Panc1 (cell line): ENCODE results near the gene GLIS1. TPM values are rescaled to one million over a fixed set of nuclear protein-coding genes. Genes with fewer than 3 reads are reported as not detected.

ENCODE experiments used
- ATAC-seq: fragments of 200-7000 bp; cut with Tn5 transposase; 2 replicates; pipeline ENCODE4 v1.9.1; 2020; ENCODE audit warnings: mild to moderate bottlenecking, moderate library complexity
- BruUV-seq: library from RNA; stranded (reverse); fragments of 400-500 nt; replicated peaks from 2 replicates; lab custom pipeline; 2021; lab: Mats Ljungman, UMichigan
- CTCF ChIA-PET: fragments of 300-600 bp; sonication (Branson Sonifier 250); formaldehyde crosslinking; loops from one replicate; lab custom pipeline; 2022; ENCODE audit warnings: antibody characterized with exemption; lab: Charles Lee
- POLR2A ChIA-PET: fragments of 300-600 bp; sonication (Branson Sonifier 250); formaldehyde crosslinking; loops from one replicate; lab custom pipeline; 2022; ENCODE audit warnings: antibody characterized with exemption; lab: Charles Lee
- DNase-seq: peaks from one replicate; pipeline ENCODE4 v3.0.0-alpha.2; 2010; ENCODE audit warnings: low read depth, low spot score
- H3K27ac ChIP-seq: 2 replicates; pipeline ENCODE4 v1.5.1; 2011; ENCODE audit warnings: mild to moderate bottlenecking, low read length, inconsistent platforms
- H3K27me3 ChIP-seq: fragments of 200-500 bp; sonication (Bioruptor generic); 2 replicates; pipeline ENCODE4 v1.6.0; 2014; ENCODE audit warnings: low read length, inconsistent platforms; ENCODE audit not compliant: control insufficient read depth, insufficient read depth
- H3K36me3 ChIP-seq: fragments of 200-500 bp; sonication (Bioruptor generic); 2 replicates; pipeline ENCODE4 v1.5.1; 2014; ENCODE audit warnings: inconsistent platforms, mild to moderate bottlenecking, low read length, moderate library complexity; ENCODE audit not compliant: control insufficient read depth, insufficient read depth
- H3K4me1 ChIP-seq: 2 replicates; pipeline ENCODE4 v1.5.1; 2011; ENCODE audit warnings: inconsistent platforms, mild to moderate bottlenecking, low read length, moderate library complexity; ENCODE audit not compliant: control insufficient read depth, insufficient read depth
- H3K4me3 ChIP-seq, 2 experiments: 2 replicates each; pipeline ENCODE4 v1.5.1; 2011 to 2012; ENCODE audit warnings: low read depth in 2 of 2, low read length in 2 of 2, mild to moderate bottlenecking in 2 of 2, inconsistent platforms in 1 of 2, moderate library complexity in 1 of 2
- H3K9me3 ChIP-seq: fragments of 200-500 bp; sonication (Bioruptor generic); 2 replicates; pipeline ENCODE4 v1.5.1; 2014; ENCODE audit warnings: low read depth, mild to moderate bottlenecking, inconsistent platforms, low read length, moderate library complexity; ENCODE audit not compliant: control insufficient read depth, insufficient read depth
- POLR2AphosphoS5 ChIP-seq: IDR thresholded peaks from 2 replicates; pipeline ENCODE4 v1.6.1; 2012; ENCODE audit warnings: mild to moderate bottlenecking, low read depth, low read length, moderate library complexity
- REST ChIP-seq, 2 experiments: IDR thresholded peaks; 2 replicates each; pipeline ENCODE4 v1.6.1; 2011 to 2012; ENCODE audit warnings: low read depth in 2 of 2, control low read depth in 1 of 2, low read length in 1 of 2, mild to moderate bottlenecking in 1 of 2, moderate library complexity in 1 of 2; ENCODE audit not compliant: insufficient read depth in 1 of 2
- SIN3A ChIP-seq: IDR thresholded peaks from 2 replicates; pipeline ENCODE4 v1.6.1; 2012; ENCODE audit warnings: low read depth, mild to moderate bottlenecking, low read length, moderate library complexity, borderline replicate concordance; ENCODE audit not compliant: insufficient read depth
- TCF7L2 ChIP-seq: IDR thresholded peaks from 2 replicates; pipeline ENCODE4 v1.6.1; 2011; ENCODE audit warnings: mild to moderate bottlenecking, low read depth, low read length, inconsistent platforms
- in situ Hi-C: cut with HindIII; loops from 2 replicates; pipeline ENCODE4 v1.10.0; 2016; ENCODE audit warnings: low sequenced_read_pairs, low pct_unique_long_range_greater_than_20kb
- intact Hi-C: fragments of 100-400 bp; cut with micrococcal nuclease; formaldehyde crosslinking; loops from one replicate; pipeline ENCODE4 v1.10.0; 2022; ENCODE audit not compliant: unreplicated experiment
- total RNA-seq: library from RNA; stranded (reverse); gene quantifications from one replicate; pipeline ENCODE4 v1.2.1, GENCODE V29; 2021; ENCODE audit not compliant: unreplicated experiment
- TF ChIP-seq, protein P1 (sequence below): fragments of 450-650 bp; IDR thresholded peaks from 2 replicates; pipeline ENCODE4 v1.5.1; 2017; ENCODE audit warnings: mild to moderate bottlenecking

Gene GLIS1
- total RNA-seq, 1 experiment from 2014 or later, result 0.28 TPM

DNA sequence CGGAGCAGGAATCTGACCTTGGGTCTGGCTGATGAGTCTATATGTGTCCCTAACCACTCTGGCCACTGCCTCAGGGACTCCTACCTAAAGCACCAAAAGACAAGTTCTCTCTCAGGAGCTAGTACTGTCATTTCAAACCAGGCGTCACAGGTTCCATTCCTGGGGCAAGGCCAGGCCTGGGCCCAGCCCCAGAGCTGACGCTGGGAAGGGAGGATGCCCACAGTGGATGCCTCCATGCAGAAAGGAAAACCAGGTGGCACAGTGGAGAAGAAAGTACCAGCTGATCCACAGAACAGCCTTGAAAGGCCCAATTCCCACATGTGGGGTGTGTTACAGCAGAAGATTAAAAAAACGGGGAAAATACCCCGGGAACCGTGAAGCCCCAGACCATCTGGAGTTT is 202.4 kb downstream of the GLIS1 start:
- H3K36me3 ChIP-seq, result no peaks in the 10 kb centered on the region
- ChIA-PET CTCF (no interaction called here), POLR2A (no interaction called here)
- no peaks in the 10 kb centered on the region for H3K4me1 ChIP-seq
- intact Hi-C loops (no loop called here), in situ Hi-C loops (no loop called here)
- no peaks in the 10 kb centered on the region for H3K9me3 ChIP-seq
- TF ChIP-seq TCF7L2 (no peak), SIN3A (no peak), POLR2AphosphoS5 (no peak), REST (IDR thresholded peaks at IDR 0.05; ENCODE audit: insufficient read depth in 1 of 2, low read depth in 2 of 2, low read length in 1 of 2) (no peak)
- TF ChIP-seq, protein P1, sequence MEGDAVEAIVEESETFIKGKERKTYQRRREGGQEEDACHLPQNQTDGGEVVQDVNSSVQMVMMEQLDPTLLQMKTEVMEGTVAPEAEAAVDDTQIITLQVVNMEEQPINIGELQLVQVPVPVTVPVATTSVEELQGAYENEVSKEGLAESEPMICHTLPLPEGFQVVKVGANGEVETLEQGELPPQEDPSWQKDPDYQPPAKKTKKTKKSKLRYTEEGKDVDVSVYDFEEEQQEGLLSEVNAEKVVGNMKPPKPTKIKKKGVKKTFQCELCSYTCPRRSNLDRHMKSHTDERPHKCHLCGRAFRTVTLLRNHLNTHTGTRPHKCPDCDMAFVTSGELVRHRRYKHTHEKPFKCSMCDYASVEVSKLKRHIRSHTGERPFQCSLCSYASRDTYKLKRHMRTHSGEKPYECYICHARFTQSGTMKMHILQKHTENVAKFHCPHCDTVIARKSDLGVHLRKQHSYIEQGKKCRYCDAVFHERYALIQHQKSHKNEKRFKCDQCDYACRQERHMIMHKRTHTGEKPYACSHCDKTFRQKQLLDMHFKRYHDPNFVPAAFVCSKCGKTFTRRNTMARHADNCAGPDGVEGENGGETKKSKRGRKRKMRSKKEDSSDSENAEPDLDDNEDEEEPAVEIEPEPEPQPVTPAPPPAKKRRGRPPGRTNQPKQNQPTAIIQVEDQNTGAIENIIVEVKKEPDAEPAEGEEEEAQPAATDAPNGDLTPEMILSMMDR, result no peak
- no peak overlapping the region for H3K27ac ChIP-seq
- no peak for DNase-seq
- H3K4me3 ChIP-seq, result no peak overlapping the region
- no peak for ATAC-seq
- BruUV-seq, result no TSS peak
- no peaks in the 10 kb centered on the region for H3K27me3 ChIP-seq

DNA sequence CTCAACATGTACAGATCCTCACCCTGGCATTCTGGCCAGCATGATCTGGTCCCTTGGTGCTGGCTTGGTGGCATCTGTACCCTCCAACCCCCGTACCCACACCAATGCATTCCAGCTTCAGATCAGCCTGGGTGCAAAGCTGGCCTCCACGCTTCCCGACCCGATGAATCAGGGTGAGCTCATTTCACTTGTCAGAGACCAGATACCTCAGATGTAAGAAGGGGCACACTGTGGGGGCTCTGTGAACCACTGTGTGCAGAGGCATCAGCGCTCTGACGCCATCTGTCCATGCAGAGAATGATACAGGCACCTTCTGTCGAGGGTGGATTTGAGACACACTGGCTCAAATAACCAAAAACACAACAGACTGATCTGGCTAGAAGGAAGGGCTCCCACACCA is 203.1 kb downstream of the GLIS1 start:
- no peaks in the 10 kb centered on the region for H3K9me3 ChIP-seq
- no peak for DNase-seq
- in situ Hi-C loops, result no loop called here
- no peaks in the 10 kb centered on the region for H3K27me3 ChIP-seq
- no peaks in the 10 kb centered on the region for H3K4me1 ChIP-seq
- TF ChIP-seq, protein P1, result no peak
- TF ChIP-seq SIN3A, result no peak
- TF ChIP-seq TCF7L2, result no peak
- no peak for TF ChIP-seq POLR2AphosphoS5
- no peak for TF ChIP-seq REST (IDR thresholded peaks at IDR 0.05; ENCODE audit: insufficient read depth in 1 of 2, low read depth in 2 of 2, low read length in 1 of 2)
- intact Hi-C loops, result no loop called here
- ChIA-PET CTCF (no interaction called here), POLR2A (no interaction called here)
- no peak for ATAC-seq
- no peaks in the 10 kb centered on the region for H3K36me3 ChIP-seq
- no peak overlapping the region for H3K4me3 ChIP-seq
- H3K27ac ChIP-seq, result no peak overlapping the region
- no TSS peak for BruUV-seq
